Osteocyte (in vitro differentiated cells): ENCODE measurements around the gene PTS. TPM values are rescaled to one million over a fixed set of nuclear protein-coding genes. Genes with fewer than 3 reads are reported as not detected.

Experiments used
- DNase-seq: peaks from one replicate; pipeline ENCODE4 v3.0.0; 2021; ENCODE audit warnings: mixed read lengths; ENCODE audit not compliant: unreplicated experiment; ENCODE audit errors: extremely low spot score
- H3K27ac Mint-ChIP-seq: one replicate; pipeline ENCODE4 v1.8.0; 2021; ENCODE audit warnings: mild to moderate bottlenecking, mixed read lengths; ENCODE audit not compliant: unreplicated experiment
- H3K27me3 Mint-ChIP-seq: one replicate; pipeline ENCODE4 v1.8.0; 2021; ENCODE audit warnings: mixed read lengths; ENCODE audit not compliant: unreplicated experiment
- H3K36me3 Mint-ChIP-seq: one replicate; pipeline ENCODE4 v1.8.0; 2021; ENCODE audit warnings: mixed read lengths; ENCODE audit not compliant: unreplicated experiment
- H3K4me1 Mint-ChIP-seq: one replicate; pipeline ENCODE4 v1.8.0; 2021; ENCODE audit warnings: mixed read lengths; ENCODE audit not compliant: unreplicated experiment
- H3K4me3 Mint-ChIP-seq: one replicate; pipeline ENCODE4 v1.8.0; 2021; ENCODE audit warnings: mild to moderate bottlenecking, moderate library complexity, mixed read lengths; ENCODE audit not compliant: unreplicated experiment
- H3K9me3 Mint-ChIP-seq: one replicate; pipeline ENCODE4 v1.8.0; 2021; ENCODE audit warnings: mixed read lengths; ENCODE audit not compliant: unreplicated experiment
- total RNA-seq: library from RNA; stranded (reverse); gene quantifications from 2 replicates; pipeline ENCODE4 v1.2.1, GENCODE V29; 2021
- TF ChIP-seq, protein P1 (sequence below): fragments of 200-600 bp; sonication (generic); IDR thresholded peaks from 2 replicates; pipeline ENCODE4 v1.5.0; 2021; ENCODE audit warnings: antibody characterized with exemption, mild to moderate bottlenecking, moderate library complexity

PTS gene
- total RNA-seq, 1 donor from 2014 or later: 44.0 TPM

DNA sequence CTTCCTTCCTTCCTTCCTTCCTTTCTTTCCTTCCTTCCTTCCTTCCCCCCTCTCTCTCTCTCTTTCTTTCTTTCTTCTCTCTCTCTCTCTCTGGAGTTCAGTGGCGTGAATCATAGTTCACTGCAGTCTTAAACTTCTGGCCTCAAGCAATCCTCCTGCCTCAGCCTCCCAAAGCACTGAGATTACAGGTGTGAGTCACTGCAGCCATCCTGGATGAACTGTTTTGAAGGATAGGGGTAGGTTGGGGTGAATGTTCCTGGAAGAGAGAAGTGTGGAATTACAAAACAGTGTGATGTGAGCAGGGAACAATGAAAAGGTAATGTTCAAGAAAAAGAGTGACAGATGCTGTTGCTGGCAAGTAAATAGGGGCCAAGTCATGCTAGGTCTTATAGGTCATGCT, 46.8 kb downstream of the PTS start:
- Mint-ChIP-seq H3K4me3 (no peak overlapping the region), H3K9me3 (no peaks in the 10 kb centered on the region), H3K36me3 (no peaks in the 10 kb centered on the region), H3K4me1 (peaks cover 13% of the 10 kb centered on the region), H3K27me3 (no peaks in the 10 kb centered on the region), H3K27ac (no peak overlapping the region)
- no peak for DNase-seq
- TF ChIP-seq, protein P1, sequence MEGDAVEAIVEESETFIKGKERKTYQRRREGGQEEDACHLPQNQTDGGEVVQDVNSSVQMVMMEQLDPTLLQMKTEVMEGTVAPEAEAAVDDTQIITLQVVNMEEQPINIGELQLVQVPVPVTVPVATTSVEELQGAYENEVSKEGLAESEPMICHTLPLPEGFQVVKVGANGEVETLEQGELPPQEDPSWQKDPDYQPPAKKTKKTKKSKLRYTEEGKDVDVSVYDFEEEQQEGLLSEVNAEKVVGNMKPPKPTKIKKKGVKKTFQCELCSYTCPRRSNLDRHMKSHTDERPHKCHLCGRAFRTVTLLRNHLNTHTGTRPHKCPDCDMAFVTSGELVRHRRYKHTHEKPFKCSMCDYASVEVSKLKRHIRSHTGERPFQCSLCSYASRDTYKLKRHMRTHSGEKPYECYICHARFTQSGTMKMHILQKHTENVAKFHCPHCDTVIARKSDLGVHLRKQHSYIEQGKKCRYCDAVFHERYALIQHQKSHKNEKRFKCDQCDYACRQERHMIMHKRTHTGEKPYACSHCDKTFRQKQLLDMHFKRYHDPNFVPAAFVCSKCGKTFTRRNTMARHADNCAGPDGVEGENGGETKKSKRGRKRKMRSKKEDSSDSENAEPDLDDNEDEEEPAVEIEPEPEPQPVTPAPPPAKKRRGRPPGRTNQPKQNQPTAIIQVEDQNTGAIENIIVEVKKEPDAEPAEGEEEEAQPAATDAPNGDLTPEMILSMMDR: no peak

DNA sequence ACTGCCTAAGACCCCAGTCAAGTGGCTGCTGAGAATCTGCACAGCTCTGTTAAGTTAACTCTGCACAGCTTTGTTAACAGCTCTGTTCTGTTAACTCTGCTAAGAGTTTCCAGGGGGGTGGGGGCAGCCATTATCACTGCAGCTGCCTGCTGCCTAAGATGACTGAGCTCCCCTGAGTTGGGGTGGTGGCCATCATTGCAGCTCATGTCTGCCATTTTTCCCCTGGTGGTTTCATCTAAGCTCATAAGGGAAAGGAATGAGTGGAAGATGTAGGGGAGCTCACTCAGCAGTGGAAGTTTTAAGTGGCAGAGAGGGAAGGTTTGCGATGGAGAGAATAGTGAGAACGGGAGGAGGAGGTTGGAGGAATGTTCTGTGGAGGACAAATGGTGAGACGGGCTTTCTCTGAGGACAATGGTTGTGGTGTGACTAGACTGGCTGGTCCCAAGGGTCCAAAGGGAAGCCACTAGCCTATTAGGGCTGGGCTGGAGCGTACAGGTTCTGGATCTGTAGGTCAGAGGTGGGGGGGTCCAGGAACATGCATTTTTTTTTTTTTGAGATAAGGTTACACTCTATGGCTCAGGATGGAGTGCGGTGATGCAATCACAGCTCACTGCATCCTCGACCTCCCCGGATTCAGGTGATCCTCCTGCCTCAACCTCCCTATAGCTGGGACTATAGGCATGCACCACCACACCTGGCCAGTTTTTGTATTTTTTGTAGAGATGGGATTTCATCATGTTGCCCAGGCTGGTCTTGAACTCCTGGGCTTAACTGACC, 48.0 kb downstream of the PTS start:
- peaks cover 24% of the 10 kb centered on the region for H3K4me1 Mint-ChIP-seq
- H3K36me3 Mint-ChIP-seq: no peaks in the 10 kb centered on the region
- no peak for DNase-seq
- H3K27me3 Mint-ChIP-seq: no peaks in the 10 kb centered on the region
- TF ChIP-seq, protein P1: no peak
- H3K27ac Mint-ChIP-seq: no peak overlapping the region
- H3K9me3 Mint-ChIP-seq: no peaks in the 10 kb centered on the region
- H3K4me3 Mint-ChIP-seq: no peak overlapping the region

DNA sequence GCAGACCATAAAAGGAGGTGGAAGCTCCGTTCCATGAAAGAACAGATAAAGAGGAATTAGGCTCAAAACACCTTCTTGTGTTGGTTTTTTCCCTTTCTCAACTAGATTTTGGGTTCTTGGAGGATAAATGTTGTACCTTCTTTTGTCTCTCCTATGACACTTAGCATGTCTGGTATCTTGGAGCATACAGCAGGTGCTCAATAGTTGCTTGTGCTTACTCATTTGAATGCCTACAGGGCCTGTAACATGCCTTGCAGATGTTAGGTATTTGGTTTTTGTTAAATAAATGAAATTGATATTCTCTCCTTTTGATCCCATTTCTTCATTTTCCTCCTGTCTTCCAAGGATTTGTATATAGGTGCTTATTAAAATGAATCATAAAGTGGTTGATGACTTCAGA, 50.8 kb downstream of the PTS start:
- Mint-ChIP-seq H3K27me3 (peaks cover 5% of the 10 kb centered on the region), H3K9me3 (no peaks in the 10 kb centered on the region), H3K36me3 (no peaks in the 10 kb centered on the region), H3K27ac (peak overlapping the region; percentile 75), H3K4me3 (no peak overlapping the region), H3K4me1 (peaks cover 38% of the 10 kb centered on the region)
- DNase-seq: no peak
- TF ChIP-seq, protein P1: no peak

DNA sequence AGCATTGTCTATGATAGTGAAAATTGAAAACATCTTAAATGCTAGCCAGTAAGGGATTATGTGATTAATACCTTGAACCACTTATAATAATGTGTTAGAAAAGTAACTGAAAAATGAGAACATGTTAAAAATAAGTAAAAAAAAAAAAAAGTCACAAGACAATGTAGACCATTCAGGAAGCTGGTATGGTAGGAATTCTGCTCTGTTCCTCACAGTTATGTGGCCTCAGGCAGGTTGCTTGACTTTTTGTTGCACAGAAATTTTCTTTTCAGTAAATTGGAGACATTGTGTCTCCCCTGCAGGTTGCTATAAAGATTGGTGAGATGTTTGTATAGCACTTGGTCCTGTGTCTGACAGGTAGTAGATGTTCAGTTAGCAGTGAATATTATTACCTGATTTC, 51.7 kb downstream of the PTS start:
- Mint-ChIP-seq H3K36me3 (no peaks in the 10 kb centered on the region), H3K4me1 (peaks cover 38% of the 10 kb centered on the region), H3K9me3 (no peaks in the 10 kb centered on the region), H3K27ac (peak overlapping the region; percentile 75), H3K4me3 (peak overlapping the region; percentile 55), H3K27me3 (peaks cover 8% of the 10 kb centered on the region)
- no peak for DNase-seq
- TF ChIP-seq, protein P1: no peak

DNA sequence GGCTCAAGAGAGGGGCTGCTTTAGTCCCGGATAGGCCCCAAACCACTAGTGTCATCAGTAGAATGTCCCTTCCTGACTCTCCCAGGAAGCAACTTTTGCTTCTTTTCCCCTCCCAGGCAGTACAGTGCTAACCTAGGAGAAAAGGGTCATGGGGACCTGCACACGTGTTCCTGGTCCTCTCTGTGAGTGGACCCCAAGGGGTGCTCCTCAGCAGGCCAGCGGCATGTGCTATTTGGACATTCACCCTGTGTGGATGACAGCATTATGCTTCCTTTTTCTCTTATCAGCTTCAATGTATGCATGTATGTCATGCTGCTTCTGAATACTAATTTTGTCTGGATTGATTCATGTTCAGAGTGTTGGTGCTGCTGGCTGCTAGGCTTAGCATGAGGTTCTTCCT, 52.6 kb downstream of the PTS start:
- no peak for DNase-seq
- TF ChIP-seq, protein P1: no peak
- Mint-ChIP-seq H3K4me1 (peaks cover 38% of the 10 kb centered on the region), H3K27me3 (peaks cover 8% of the 10 kb centered on the region), H3K4me3 (no peak overlapping the region), H3K36me3 (no peaks in the 10 kb centered on the region), H3K27ac (peak overlapping the region; percentile 75), H3K9me3 (no peaks in the 10 kb centered on the region)
